ENCODE measurements around the gene XRCC2.

DNA sequence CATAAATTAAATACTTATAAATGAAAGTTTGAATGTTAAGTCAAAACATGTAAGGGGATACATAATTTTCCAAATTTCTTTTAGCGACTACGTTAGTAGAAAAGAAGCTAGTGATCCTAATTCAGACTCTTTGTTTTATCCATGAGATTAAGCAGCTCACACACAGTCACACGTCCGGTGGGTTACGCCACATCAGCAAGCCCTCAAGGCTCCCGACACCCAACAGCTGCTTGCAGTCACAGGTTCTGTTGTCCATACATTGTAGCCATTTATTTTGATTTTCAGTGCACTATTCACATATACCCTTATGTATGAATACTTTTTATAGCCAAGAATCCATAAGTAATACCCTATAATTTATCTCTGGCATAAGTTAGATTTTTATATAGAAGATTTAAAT, 39.5 kb downstream of the XRCC2 start:
- TF ChIP-seq, protein P1, sequence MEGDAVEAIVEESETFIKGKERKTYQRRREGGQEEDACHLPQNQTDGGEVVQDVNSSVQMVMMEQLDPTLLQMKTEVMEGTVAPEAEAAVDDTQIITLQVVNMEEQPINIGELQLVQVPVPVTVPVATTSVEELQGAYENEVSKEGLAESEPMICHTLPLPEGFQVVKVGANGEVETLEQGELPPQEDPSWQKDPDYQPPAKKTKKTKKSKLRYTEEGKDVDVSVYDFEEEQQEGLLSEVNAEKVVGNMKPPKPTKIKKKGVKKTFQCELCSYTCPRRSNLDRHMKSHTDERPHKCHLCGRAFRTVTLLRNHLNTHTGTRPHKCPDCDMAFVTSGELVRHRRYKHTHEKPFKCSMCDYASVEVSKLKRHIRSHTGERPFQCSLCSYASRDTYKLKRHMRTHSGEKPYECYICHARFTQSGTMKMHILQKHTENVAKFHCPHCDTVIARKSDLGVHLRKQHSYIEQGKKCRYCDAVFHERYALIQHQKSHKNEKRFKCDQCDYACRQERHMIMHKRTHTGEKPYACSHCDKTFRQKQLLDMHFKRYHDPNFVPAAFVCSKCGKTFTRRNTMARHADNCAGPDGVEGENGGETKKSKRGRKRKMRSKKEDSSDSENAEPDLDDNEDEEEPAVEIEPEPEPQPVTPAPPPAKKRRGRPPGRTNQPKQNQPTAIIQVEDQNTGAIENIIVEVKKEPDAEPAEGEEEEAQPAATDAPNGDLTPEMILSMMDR (conservative IDR thresholded peaks at IDR 0.05; ENCODE audit: low read length), result no peak
- no peak for TF ChIP-seq EZH2phosphoT487 (IDR thresholded peaks at IDR 0.05; ENCODE audit: borderline replicate concordance, low read depth, low read length)

Measured in OCI-LY7 (cell line).